ENCODE results near the gene C1QTNF12.

The C1QTNF12 gene, protein sequence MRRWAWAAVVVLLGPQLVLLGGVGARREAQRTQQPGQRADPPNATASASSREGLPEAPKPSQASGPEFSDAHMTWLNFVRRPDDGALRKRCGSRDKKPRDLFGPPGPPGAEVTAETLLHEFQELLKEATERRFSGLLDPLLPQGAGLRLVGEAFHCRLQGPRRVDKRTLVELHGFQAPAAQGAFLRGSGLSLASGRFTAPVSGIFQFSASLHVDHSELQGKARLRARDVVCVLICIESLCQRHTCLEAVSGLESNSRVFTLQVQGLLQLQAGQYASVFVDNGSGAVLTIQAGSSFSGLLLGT

DNA sequence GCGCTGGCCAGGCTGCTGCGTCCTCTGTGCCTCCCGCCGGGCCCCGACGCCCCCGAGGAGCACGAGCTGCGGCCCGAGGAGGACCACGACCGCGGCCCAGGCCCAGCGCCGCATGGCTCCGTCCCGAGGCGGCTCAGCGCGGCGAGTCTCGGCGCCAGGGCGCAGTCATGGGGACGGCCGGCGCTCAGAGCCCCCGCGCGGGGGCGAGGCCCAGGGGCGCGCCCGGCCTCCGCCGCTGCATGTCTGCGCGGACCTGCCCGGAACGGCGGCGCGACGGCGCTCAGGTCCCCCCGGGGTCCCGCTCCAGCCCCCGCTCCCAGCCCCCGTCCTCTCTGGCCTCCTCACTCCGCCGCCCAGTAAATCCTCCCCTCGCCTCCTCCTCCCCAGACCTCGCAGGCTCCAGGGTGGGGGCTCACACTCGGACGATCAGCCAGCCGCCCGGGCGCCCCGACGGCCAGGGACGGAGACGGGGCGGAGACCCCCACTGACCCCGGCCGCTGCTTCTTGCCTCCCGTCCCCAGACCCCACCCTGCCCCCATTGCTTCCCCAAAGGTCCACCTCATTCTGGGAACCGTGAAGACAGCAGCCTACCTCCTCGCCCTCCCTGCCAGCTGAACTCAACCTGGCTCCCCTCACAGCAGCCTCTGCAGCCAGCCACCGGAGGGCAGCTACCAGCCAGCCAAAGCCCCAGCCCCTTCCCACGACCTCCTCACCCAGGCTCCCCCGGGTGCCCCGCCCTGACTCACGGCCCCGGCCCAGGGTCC lies at the start of gene C1QTNF12:
Gene C1QTNF12, minus strand, starts transcription at position 146 of the 764 bp plus-strand sequence. Its CDS starts 32 bp downstream, at position 114.
- no peak for DNase-seq (ENCODE audit: low read depth in 3 of 3)

DNA sequence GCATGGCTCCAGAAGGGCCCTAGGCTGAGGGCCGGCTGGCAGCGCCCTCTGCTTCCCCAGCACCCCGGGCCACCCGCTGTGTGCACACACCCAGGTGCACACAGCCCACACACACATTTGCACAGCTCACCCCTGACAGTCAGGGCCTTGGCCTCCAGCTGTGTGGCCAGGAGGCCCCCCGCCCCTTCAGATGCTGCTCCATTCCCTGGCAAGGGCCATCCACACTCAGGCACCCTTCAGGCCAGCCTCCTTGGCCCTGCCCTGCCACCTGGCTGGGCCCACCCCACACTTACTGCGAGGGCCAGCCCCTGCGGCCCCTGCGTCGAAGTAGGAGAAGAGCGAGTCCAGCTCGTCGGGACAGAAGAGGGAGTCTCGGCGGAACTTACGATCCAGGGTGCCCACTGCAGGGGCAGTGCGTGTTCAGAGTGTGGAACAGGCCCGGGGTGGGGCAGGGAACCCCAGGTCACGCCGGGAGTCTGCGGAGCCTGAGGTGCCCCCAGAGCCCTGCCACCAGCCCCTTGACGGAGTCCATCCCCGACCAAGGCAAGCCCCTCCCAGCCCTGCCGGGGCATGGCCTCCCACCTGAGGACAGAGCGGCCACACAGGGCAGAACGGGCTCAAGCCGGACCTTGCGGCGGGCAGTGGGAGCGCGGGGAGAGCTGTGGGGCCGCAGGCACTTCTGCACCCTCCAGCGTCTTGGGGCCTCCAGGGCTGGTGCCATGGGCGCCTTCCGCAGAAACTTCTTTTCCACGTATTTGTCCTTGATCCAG lies 48.8 kb upstream of the C1QTNF12 start:
- no peak for DNase-seq (ENCODE audit: low read depth in 3 of 3)

DNA sequence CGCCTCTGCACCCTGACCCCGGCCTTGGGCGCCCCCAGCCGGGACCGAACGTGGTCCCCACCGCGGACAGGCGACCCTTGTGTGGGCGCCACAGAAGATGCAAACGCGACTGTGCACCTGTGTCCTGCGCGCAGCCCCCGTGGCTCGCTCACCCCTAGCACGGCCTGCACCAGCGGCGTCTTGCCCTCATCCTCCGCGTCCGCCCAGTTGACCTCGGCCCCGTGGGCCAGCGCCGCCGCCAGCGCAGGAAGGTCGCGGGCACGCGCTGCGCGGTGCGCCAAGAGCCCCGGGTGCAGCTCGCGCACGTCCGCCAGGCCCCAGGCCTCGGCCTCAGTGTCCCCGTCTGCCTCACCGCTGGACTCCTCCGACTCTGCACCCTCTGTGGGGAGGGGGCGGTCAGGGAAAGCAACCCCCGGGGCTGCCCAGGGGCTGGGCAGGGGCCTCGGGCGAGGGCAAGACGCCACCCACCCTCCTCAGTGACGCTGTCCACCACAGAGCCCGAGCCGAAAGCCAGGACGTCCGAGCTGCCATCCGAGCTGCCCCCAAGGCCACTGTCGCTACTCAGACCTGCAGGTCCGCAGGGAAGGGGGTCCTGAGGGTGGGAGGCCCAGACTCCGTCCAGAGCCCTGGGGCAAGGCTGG lies 47.8 kb upstream of the C1QTNF12 start:
- no peak for DNase-seq (ENCODE audit: low read depth in 3 of 3)

DNA sequence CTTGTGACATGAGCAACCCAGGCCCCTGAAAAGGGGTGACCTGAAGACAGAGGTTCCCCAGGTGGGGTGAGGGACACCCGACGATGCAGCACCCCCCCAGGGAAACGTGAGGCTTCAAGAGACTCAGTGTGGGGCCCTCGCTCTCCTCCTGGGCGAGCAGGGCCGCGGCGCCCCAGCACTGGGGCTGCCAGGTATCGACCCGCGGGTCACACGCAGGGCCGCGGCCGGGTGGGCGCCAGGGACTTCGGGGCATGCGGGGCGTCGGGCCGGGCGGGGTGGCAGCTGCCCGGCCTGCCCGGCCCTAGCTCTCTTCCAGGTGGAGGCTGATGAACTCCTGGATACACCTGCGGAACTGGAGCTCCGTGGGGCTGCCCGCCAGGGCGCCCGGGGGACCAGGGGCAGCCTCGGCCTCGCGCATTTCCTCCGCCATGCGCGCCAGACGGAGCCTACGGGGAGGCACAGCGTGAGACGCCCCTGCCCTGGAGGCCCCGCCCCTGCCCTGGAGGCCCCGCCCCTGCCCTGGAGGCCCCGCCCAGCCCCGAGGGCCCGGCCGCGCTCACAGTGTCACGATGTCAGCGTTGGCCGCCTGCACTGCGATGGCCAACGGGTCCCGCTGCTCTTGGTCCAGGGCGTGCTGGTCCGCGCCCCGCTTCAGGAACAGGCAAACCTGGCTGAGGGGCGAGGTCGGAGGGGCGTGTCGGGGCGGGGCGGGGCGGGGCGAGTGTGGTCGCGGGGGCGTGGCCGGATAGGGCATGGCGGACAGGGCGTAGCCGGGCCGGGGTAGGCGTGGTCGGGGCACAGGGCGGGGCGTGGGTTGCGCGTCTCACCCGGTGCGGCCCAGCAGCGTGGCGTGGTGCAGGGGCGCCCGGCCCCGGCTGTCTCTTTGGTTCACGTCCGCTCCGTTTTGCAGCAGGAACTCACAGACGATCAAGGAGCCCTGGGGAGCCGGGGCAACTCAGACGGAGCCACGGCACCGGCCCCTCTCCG lies 47.0 kb upstream of the C1QTNF12 start:
- DNase-seq (ENCODE audit: low read depth in 3 of 3), result no peak

DNA sequence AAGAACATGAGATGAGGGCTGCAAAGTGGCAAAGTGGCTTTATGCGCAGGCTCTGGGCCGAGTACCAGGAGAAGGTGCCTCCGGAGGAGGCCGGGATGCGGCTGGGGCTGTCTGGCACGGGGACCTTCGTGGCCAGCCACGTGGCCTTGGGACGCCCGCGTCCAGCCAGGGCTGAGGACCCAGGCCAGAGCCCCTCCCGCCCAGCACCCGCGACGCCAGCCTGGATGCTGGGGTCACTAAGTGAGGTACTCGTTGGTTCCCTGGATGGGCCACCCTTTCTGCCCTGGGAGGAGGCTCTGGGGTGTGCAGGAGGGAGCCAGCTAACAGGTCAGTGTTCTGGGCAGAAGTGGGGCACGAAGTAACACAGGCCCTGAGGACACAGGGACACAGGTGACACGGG lies 46.3 kb upstream of the C1QTNF12 start:
- no peak for DNase-seq (ENCODE audit: low read depth in 3 of 3)

DNA sequence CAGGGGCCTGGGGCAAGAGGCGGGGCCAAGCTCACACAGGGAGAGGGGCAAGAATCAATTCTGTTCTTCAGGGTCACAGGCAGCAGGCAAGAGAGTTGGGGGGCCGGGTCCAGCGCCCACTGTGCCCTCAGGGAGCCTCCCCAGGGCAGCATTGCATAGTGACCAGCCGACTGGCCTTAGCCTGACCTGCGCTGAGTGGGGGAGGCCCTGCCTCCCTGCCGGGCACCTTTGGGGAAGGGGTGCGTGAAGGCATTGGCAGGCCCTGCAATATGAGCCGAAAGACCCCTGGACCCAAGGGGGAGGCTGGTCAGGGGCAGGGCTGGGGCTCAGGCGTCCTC lies 45.9 kb upstream of the C1QTNF12 start:
- no peak for DNase-seq (ENCODE audit: low read depth in 3 of 3)

DNA sequence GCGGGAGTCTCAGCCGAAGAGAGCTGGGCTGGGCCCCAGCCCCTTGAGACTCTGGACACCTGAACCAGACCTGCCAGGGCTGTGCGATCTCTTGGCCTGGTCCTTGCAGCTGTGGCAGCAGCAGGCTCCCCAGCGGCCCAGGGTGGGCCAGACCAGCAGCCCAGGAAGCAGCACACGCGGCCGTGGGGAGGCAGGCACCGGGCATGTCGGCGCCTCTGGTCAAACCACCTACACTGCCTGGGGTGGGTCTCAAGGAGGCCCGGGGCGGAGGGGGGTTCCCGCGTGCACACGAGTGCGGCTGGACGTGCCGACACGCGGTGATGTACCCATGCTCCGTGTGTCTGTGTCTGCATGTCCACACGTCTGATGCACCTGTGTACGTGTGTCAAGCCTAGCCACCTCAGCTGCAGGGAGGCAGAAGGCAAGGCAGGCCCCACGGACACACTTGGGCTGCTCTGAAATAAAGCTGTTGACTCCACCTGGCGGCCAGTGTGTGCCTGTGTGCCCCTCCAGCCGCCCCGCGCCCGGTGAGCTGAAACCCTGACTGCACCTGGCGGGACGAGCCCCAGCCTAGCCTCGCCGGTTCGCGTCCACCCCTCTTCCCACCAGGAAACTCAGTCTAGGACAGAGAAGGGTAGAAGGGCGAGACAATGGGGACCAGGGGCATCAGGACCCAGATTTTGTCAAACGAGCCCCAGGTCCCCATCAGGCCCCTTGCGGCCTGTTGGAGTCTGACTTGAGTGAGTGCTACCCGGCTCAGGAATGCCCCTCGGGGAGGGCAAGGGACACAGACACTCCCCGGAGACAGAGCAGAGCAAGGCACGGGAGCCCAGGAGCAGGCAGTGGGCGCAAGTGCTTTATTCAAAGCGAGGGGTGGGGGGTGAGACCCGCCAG lies 45.3 kb upstream of the C1QTNF12 start:
- peak; percentile 45 to 61 (median 50) for DNase-seq (ENCODE audit: low read depth in 3 of 3)

DNA sequence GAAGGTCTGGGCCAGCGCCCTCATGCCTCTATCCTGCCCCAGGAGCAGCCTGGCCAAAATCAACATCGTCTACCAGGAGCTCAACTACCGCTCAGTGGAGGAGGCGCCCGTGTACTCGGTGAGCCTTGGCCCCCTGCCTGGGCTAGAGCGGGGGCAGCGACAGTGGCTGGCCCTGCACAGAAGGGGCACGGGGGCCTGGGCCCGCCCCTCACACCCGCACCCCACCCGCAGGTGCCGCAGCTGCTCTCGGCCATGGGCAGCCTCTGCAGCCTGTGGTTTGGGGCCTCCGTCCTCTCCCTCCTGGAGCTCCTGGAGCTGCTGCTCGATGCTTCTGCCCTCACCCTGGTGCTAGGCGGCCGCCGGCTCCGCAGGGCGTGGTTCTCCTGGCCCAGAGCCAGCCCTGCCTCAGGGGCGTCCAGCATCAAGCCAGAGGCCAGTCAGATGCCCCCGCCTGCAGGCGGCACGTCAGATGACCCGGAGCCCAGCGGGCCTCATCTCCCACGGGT lies 44.6 kb upstream of the C1QTNF12 start:
- no peak for DNase-seq (ENCODE audit: low read depth in 3 of 3)

DNA sequence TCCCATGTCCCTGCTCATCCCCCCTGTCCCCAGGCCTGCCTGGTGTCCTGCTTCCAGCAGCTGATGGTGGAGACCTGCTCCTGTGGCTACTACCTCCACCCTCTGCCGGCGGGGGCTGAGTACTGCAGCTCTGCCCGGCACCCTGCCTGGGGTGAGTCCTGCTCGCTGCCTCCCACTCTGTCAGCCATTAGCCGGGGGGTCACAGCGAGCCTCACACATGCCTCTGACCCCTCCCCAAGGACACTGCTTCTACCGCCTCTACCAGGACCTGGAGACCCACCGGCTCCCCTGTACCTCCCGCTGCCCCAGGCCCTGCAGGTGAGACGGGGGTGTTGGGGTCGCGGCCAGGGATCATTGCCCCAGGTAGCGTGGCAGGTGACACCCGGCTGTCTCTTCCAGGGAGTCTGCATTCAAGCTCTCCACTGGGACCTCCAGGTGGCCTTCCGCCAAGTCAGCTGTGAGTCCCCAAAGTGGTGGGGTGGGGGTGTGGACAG lies 43.8 kb upstream of the C1QTNF12 start:
- peak in 2 of 3 experiments; percentile 55 to 60 for DNase-seq (ENCODE audit: low read depth in 3 of 3)

DNA sequence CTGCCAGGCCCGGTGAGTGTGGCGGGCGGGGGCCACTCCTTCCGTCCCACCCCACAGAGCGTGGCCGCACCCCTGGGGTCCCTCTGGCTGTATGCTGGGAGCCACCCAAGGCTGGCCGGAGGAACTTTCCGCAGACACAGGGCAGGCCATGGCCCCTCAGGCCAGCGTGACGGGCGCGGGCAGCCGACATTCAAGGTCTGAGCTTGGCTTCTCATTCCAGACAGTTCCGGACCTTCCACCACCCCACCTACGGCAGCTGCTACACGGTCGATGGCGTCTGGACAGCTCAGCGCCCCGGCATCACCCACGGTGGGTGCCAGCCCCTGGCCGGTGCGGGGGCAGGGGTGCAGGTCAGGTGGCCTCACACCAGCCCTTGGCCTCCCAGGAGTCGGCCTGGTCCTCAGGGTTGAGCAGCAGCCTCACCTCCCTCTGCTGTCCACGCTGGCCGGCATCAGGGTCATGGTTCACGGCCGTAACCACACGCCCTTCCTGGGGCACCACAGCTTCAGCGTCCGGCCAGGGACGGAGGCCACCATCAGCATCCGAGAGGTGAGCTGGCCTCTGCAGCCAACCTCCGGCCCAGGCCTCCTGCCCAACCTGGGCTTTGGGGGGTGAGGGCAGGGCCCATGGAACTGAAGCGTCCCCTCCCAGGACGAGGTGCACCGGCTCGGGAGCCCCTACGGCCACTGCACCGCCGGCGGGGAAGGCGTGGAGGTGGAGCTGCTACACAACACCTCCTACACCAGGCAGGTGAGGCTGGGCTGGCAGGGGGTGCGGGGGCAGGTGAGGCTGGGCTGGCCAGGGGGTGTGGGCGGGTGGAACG lies 41.0 kb upstream of the C1QTNF12 start:
- DNase-seq (ENCODE audit: low read depth in 3 of 3), result no peak

DNA sequence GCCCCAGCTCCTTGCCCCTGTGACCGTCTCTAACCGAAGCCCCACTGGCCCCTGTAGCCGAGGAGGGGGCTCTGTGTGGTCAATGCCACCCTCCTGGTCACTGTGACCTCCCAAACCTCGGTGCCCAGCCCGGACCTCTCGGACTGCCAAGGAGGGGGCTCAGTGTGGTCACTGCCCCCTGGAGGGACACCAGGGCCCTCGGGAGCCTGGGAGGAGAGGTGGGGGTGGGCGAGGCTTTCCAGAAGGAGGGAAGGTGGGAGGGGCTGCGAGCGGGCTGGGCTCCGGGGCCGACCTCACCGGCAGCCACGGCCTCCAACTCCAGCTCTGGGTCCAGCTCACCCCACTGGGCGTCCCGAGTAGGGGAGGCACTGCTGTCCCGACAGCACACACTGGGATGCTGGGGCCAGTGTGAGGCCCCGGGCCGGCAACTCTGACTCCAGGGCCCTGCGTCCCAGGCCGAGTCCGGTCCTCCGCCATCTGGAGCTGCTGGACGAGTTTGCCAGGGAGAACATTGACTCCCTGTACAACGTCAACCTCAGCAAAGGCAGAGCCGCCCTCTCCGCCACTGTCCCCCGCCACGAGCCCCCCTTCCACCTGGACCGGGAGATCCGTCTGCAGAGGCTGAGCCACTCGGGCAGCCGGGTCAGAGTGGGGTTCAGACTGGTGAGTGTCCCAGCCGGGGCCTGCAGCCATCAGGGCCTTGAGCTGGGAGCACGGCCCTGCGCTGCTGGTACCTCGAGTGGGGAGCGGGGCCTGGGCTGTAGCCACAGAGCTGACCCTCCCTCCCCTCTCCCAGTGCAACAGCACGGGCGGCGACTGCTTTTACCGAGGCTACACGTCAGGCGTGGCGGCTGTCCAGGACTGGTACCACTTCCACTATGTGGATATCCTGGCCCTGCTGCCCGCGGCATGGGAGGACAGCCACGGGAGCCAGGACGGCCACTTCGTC lies 40.1 kb upstream of the C1QTNF12 start:
- DNase-seq (ENCODE audit: low read depth in 3 of 3), result no peak

DNA sequence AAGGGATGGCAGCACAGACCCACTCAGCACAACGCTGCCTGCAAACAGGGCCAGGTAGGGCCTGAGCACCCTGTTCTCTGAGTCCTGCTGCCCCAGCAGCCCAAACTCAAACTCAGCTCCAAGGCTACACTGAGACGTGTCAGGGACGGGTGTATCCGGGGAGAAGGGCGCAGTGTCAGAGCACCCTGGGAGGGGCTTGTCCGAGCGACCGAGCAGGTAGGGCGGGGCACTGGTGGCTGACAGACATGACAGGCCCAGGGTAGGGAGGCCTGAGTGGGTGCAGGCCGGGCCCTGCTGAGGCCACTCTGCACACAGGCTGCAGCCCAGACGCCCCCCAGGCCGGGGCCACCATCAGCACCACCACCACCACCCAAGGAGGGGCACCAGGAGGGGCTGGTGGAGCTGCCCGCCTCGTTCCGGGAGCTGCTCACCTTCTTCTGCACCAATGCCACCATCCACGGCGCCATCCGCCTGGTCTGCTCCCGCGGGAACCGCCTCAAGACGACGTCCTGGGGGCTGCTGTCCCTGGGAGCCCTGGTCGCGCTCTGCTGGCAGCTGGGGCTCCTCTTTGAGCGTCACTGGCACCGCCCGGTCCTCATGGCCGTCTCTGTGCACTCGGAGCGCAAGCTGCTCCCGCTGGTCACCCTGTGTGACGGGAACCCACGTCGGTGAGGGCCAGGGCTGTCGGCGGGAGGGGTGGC lies 39.2 kb upstream of the C1QTNF12 start:
- DNase-seq (ENCODE audit: low read depth in 3 of 3), result no peak

DNA sequence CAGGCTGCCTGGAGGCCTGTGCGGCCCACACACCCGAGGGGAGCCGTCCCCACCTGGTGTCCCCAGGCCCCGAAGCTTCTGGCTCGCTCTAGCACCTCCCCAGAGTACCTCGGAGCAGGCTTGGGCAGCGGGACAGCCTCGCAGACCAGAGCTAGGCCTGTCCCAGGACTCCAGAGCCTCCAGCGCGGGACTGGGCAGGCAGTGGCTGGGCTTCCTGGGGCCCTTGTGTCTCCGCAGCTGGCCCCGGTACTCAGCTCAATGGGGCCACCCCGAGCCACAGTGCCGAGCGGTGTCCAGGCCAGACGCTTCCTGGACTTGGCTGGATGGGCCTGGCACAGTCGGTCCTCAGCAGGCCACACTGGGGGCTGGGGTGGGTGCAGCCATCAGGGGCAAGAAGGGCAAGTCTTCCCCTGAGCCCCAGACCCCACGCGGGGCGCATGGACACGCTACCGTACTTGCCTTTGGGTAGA lies 38.6 kb upstream of the C1QTNF12 start:
- no peak for DNase-seq (ENCODE audit: low read depth in 3 of 3)

DNA sequence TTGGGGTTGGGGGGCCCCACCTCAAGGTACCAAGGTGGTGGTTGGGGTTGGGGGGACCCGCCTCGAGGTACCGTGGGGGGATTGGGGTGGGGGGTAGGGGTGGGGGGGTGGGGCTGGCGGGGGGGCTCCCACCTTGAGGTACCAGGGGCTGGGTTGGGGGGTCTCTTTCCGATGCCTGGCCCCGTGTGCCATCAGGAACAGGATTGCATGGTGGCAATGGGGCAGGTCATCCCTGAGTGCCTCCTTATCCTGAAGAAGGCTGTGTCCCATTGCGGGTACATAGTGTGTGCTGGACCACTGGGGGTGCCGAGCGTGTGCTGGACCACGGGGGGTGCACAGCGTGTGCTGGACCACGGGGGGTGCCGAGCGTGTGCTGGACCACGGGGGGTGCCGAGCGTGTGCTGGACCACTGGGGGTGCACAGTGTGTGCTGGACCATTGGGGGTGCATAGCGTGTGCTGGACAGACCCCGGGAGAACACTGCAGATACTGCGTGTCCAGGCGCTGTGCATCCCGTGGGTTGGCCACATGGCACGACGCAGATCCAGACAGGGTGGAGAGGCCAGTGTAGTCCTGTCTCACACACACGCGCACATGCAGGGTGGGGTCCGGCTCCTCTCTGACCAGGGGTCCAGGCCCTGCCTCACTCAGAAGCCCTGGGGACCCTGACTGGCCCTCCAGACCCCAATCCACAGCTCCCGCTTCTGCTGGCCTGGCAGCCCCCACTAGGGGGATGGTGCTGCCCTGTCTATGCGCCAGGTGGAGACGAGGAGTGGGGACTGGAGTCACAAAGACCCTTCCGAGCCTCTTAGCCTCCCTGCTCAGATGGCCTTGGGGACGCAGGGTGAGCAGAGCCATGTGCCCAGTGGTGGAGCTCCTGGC lies 37.9 kb upstream of the C1QTNF12 start:
- no peak for DNase-seq (ENCODE audit: low read depth in 3 of 3)

DNA sequence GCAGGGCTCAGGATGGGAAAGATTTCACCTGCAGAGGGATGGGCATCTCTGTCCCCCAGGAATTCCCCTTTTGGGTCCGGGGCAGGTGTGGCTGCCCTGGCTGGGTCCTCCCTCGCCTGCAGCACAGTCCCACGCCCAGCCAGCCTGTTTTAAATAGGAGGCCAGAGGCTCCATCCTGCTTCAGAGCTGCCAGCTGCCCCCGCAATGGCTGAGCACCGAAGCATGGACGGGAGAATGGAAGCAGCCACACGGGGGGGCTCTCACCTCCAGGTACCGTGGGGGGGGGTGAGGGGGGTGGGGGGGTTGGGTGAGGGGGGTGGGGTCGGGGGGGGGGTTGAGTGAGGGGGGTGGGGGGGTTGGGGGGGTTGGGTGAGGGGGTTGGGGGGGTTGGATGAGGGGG lies 37.3 kb upstream of the C1QTNF12 start:
- no peak for DNase-seq (ENCODE audit: low read depth in 3 of 3)

DNA sequence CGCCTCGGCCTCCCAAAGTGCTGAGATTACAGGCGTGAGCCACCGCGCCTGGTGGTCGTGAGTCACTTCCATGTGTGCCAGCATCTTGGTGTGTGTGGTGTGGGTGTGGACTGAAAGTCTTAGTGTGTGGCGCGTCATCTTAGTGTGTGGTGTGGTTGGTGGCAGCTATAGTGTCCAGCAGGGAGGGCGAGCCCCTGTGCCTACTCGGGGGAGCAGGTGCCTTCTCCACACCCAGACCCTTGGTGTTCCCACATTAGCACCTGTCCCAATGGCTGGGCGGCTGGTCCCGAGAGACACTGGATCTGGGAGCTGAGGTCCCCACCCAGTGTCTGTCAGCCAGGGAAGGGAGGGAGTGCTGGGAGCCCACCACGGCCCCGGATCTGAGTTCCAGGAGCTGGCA lies 36.5 kb upstream of the C1QTNF12 start:
- no peak for DNase-seq (ENCODE audit: low read depth in 3 of 3)
